Breast epithelium (tissue), 3 donors: ENCODE measurements around the gene PPL.

ENCODE experiments used
- CTCF ChIP-seq, 3 donors: fragments of 450-650 bp; IDR thresholded peaks; one replicate each; pipeline ENCODE4 v1.5.1; 2016 to 2017; ENCODE audit warnings: antibody characterized with exemption in 3 of 3, mild to moderate bottlenecking in 3 of 3, moderate library complexity in 3 of 3
- POLR2A ChIP-seq: fragments of 450-650 bp; IDR thresholded peaks from one replicate; pipeline ENCODE4 v1.6.1; 2016; ENCODE audit warnings: antibody characterized with exemption, mild to moderate bottlenecking, moderate library complexity
- POLR2AphosphoS5 ChIP-seq, 3 donors: sonication (generic); formaldehyde crosslinking; IDR thresholded peaks; one replicate each; pipeline ENCODE4 v1.6.1; 2017; ENCODE audit warnings: antibody characterized with exemption in 3 of 3

- TF ChIP-seq CTCF (IDR thresholded peaks at IDR 0.05) (no peak), POLR2AphosphoS5 (IDR thresholded peaks at IDR 0.05) (no peak), POLR2A (no peak)
Measured at GRCh38 chr16:4873091-4873490, 63.9 kb downstream of the PPL start.
